ENCODE results near the gene TAS2R60.

Gene TAS2R60

GRCh38 chr7:143492043-143492471 is 48.8 kb downstream of the TAS2R60 start:
- DNase-seq (ENCODE audit: low spot score): no peak
- in situ Hi-C loops (cut with MboI; ENCODE audit: low pct_unique_long_range_greater_than_20kb, low sequenced_read_pairs, unreplicated experiment): no loop called here
- TF ChIP-seq CTCF (IDR thresholded peaks at IDR 0.05; ENCODE audit: extremely low read depth, insufficient read depth, missing control alignments): no peak

DNA sequence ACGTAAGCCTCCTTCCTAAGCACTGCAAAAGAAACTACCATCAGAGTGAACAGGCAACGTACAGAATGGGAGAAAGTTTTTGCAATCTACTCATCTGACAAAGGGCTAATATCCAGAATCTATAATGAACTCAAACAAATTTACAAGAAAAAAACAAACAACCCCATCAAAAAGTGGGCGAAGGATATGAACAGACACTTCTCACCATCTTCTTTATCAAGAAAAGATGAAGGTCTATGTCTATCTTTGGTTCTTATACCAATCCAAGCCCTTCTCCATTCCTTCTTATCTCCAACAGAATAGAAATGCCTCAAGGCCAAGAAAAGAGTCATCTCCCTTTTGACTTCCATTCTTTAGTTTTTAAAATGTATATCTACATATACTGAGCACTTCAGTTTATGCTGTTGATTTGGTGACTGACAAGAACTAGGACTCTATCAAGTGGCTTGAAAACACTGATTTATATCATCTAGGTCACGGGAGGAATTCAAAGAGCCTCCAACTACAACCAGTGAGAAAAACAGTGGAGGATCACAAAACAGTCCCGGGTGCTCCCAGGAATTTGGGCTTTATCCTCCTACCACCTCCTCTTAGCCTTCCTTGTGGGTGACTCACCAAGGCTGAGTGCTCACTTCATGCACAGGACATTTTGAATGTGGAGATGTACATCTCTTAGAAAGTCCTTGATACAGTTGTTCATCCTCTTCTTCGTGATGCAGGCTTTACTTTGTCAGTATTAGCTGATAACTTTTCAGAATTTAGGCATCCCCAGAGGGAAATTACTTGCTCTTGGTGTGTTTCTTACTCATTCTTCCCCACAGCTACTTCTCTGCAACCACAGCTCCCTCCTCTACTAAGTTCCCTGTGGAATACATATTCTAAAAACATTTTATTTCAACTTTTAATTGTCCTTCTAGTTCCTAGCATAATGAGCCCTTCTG is 49.8 kb downstream of the TAS2R60 start:
- in situ Hi-C loops (cut with MboI; ENCODE audit: low pct_unique_long_range_greater_than_20kb, low sequenced_read_pairs, unreplicated experiment): no loop called here
- no peak for TF ChIP-seq CTCF (IDR thresholded peaks at IDR 0.05; ENCODE audit: extremely low read depth, insufficient read depth, missing control alignments)

GRCh38 chr7:143493751-143494150 is 50.5 kb downstream of the TAS2R60 start:
- DNase-seq (ENCODE audit: low spot score): no peak
- in situ Hi-C loops (cut with MboI; ENCODE audit: low pct_unique_long_range_greater_than_20kb, low sequenced_read_pairs, unreplicated experiment): no loop called here
- TF ChIP-seq CTCF (IDR thresholded peaks at IDR 0.05; ENCODE audit: extremely low read depth, insufficient read depth, missing control alignments): no peak

More for the DNA sequence above, 49.8 kb downstream of the TAS2R60 start:
- no peak for DNase-seq (ENCODE audit: low spot score)
